Measurements from ENCODE around the gene LUC7L3.

Gene LUC7L3

GRCh38 chr17:50708050-50709000, 11.1 kb upstream of the LUC7L3 start (continued):
- peak; percentile 6; the same call in 1 of the 2 replicates for TF ChIP-seq ZNF558 (tag by site-specific recombination; IDR thresholded peaks at IDR 0.05)
- TF ChIP-seq IKZF3 (tag by site-specific recombination; IDR thresholded peaks at IDR 0.05), result 0 out of 2 replicates have a peak, but pooled peaks have one; percentile 33
- peak; percentile 63; the same call in 1 of the 2 replicates for TF ChIP-seq ZNF501 (tag by site-specific recombination; IDR thresholded peaks at IDR 0.05)
- no peak for TF ChIP-seq ZNF654 (tag by site-specific recombination; IDR thresholded peaks at IDR 0.05; ENCODE audit: low read depth)
- TF ChIP-seq ZNF76 (tag by site-specific recombination; IDR thresholded peaks at IDR 0.05; ENCODE audit: borderline replicate concordance, low read depth), result no peak
- no peak for TF ChIP-seq ZNF837 (tag by site-specific recombination; IDR thresholded peaks at IDR 0.05)
- no peak for TF ChIP-seq ZNF707 (tag by site-specific recombination; IDR thresholded peaks at IDR 0.05)
- no peak for TF ChIP-seq ZBTB26 (tag by site-specific recombination; optimal IDR thresholded peaks at IDR 0.05)
- TF ChIP-seq ZFP37 (tag by site-specific recombination; IDR thresholded peaks at IDR 0.05), result 0 out of 2 replicates have a peak, but pooled peaks have one; percentile 29
- no peak for TF ChIP-seq ZNF510 (tag by site-specific recombination; IDR thresholded peaks at IDR 0.05; ENCODE audit: insufficient replicate concordance)
- no peak for TF ChIP-seq ZNF621 (tag by site-specific recombination; IDR thresholded peaks at IDR 0.05)
- TF ChIP-seq ZNF2 (tag by site-specific recombination; IDR thresholded peaks at IDR 0.05), result peak; percentile 14; the same call in 1 of the 2 replicates
- TF ChIP-seq ZNF366 (tag by site-specific recombination; conservative IDR thresholded peaks at IDR 0.05), result peak; percentile 86
- TF ChIP-seq ZSCAN4 (tag by site-specific recombination; IDR thresholded peaks at IDR 0.05), result no peak; the same call in 1 of the 2 replicates
- no peak for TF ChIP-seq ZNF473 (tag by site-specific recombination; IDR thresholded peaks at IDR 0.05)
- TF ChIP-seq KLF9 (tag by site-specific recombination; IDR thresholded peaks at IDR 0.05; ENCODE audit: low read depth), result no peak
- TF ChIP-seq ZEB2 (tag by site-specific recombination; IDR thresholded peaks at IDR 0.05), result 0 out of 2 replicates have a peak, but pooled peaks have one; percentile 9
- no peak for TF ChIP-seq ZNF24 (tag by site-specific recombination; IDR thresholded peaks at IDR 0.05)
- peak; percentile 76; the same call in 1 of the 2 replicates for TF ChIP-seq SP7 (tag by site-specific recombination; IDR thresholded peaks at IDR 0.05)
- peak; percentile 54; the same call in 1 of the 2 replicates for TF ChIP-seq ZNF449 (tag by site-specific recombination; IDR thresholded peaks at IDR 0.05)
- no peak for TF ChIP-seq OVOL3 (tag by site-specific recombination; IDR thresholded peaks at IDR 0.05)
- 0 out of 2 replicates have a peak, but pooled peaks have one; percentile 3 for TF ChIP-seq KLF17 (tag by site-specific recombination; IDR thresholded peaks at IDR 0.05)
- peak; percentile 89 for TF ChIP-seq PRDM6 (tag by site-specific recombination; IDR thresholded peaks at IDR 0.05)
- TF ChIP-seq ZNF843 (tag by site-specific recombination; IDR thresholded peaks at IDR 0.05), result no peak; the same call in 1 of the 2 replicates
- TF ChIP-seq ZNF18 (tag by site-specific recombination; IDR thresholded peaks at IDR 0.05), result 0 out of 2 replicates have a peak, but pooled peaks have one; percentile 36
- TF ChIP-seq SALL2 (tag by site-specific recombination; IDR thresholded peaks at IDR 0.05; ENCODE audit: borderline replicate concordance), result no peak
- no peak for TF ChIP-seq MYNN (tag by site-specific recombination; IDR thresholded peaks at IDR 0.05; ENCODE audit: borderline replicate concordance)
- TF ChIP-seq ZNF335 (tag by site-specific recombination; conservative IDR thresholded peaks at IDR 0.05), result peak; percentile 27
- TF ChIP-seq ZSCAN30 (tag by site-specific recombination; IDR thresholded peaks at IDR 0.05), result no peak
- TF ChIP-seq ZNF600 (tag by site-specific recombination; IDR thresholded peaks at IDR 0.05), result no peak
